GM19035 (cell line): Measurements from ENCODE around the gene OGFOD2.

Experiments used
- ATAC-seq: cut with Tn5 transposase; IDR thresholded peaks from one replicate; pipeline ENCODE4 v1.9.1; 2021; ENCODE audit not compliant: unreplicated experiment

OGFOD2 gene

GRCh38 chr12:122976648-122976975 is 1.6 kb downstream of the OGFOD2 start:
- no peak for ATAC-seq

GRCh38 chr12:122977153-122977552 is 2.1 kb downstream of the OGFOD2 start:
- ATAC-seq: no peak

- no peak for ATAC-seq
Observed at GRCh38 chr12:122977655-122978392, 2.8 kb downstream of the OGFOD2 start.

- no peak for ATAC-seq
Observed at GRCh38 chr12:122978507-122978955, 3.5 kb downstream of the OGFOD2 start.

- ATAC-seq: no peak
Observed at GRCh38 chr12:122979001-122979907, 4.2 kb downstream of the OGFOD2 start.

GRCh38 chr12:122979908-122980182 is 4.8 kb downstream of the OGFOD2 start:
- ATAC-seq: no peak

- ATAC-seq: peak; percentile 64
Observed at GRCh38 chr12:122980183-122981035, 5.4 kb downstream of the OGFOD2 start, which contains the start of gene ARL6IP4. Gene ARL6IP4, plus strand, starts transcription at chr12:122980681. Its CDS starts 459 bp downstream, at chr12:122981140.

- no peak for ATAC-seq
Observed at GRCh38 chr12:122981036-122981471, 6.0 kb downstream of the OGFOD2 start.

GRCh38 chr12:122981587-122982476 is 6.8 kb downstream of the OGFOD2 start:
- no peak for ATAC-seq

- no peak for ATAC-seq
Observed at GRCh38 chr12:122982477-122982815, 7.4 kb downstream of the OGFOD2 start.

GRCh38 chr12:122982963-122983788 is 8.1 kb downstream of the OGFOD2 start:
- no peak for ATAC-seq

GRCh38 chr12:122983789-122984515 is 8.9 kb downstream of the OGFOD2 start:
- no peak for ATAC-seq

- no peak for ATAC-seq
Observed at GRCh38 chr12:122984612-122985337, 9.7 kb downstream of the OGFOD2 start.

- no peak for ATAC-seq
Observed at GRCh38 chr12:122985338-122986257, 10.6 kb downstream of the OGFOD2 start.

GRCh38 chr12:122986258-122986871 is 11.3 kb downstream of the OGFOD2 start:
- no peak for ATAC-seq

- ATAC-seq: no peak
Observed at GRCh38 chr12:122987086-122987951, 12.3 kb downstream of the OGFOD2 start.
